Skeletal muscle satellite cell (primary cell): ENCODE data around the gene ITPR1.

ENCODE experiments used
- H3K27me3 ChIP-seq: 2 replicates; pipeline ENCODE4 v1.7.0; 2013; ENCODE audit warnings: low read length; ENCODE audit not compliant: control insufficient read depth, insufficient read depth
- H3K36me3 ChIP-seq: 2 replicates; pipeline ENCODE4 v1.7.0; 2013; ENCODE audit warnings: mild to moderate bottlenecking, control low read depth, low read length; ENCODE audit not compliant: insufficient read depth
- H3K4me1 ChIP-seq: 2 replicates; pipeline ENCODE4 v1.7.0; 2013; ENCODE audit warnings: low read length; ENCODE audit not compliant: control insufficient read depth, insufficient read depth
- H3K4me2 ChIP-seq: 2 replicates; pipeline ENCODE4 v1.7.0; 2013; ENCODE audit warnings: mild to moderate bottlenecking, low read length
- H3K4me3 ChIP-seq: 2 replicates; pipeline ENCODE4 v1.7.0; 2013; ENCODE audit warnings: low read length
- H3K9ac ChIP-seq: 2 replicates; pipeline ENCODE4 v1.7.0; 2013; ENCODE audit warnings: mild to moderate bottlenecking, low read depth, low read length, moderate library complexity
- H3K9me3 ChIP-seq: replicated peaks from 2 replicates; pipeline ENCODE4 v1.7.0; 2013; ENCODE audit warnings: mild to moderate bottlenecking, control low read depth, low read length

Gene ITPR1

DNA sequence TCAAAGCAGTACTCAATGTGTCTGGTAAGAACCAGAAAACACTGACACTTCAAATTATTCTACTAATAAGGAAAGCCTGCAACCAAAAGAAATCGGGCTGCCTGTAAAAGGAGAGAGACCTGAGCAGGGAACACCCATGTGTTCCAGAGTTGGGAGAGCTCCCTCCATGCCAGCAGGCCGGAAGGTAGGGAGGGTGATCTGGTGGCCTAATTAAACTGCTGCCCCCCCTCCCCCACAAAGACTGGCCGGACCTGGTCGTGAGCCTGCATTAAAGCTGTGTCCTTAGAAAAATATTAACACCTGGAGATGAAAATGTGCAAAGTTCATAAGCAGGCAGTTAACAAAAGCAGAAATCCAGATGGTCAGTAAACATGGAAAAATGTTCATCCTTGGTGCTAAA lies 315.5 kb downstream of the ITPR1 start:
- Histone ChIP-seq H3K36me3 (no peaks in the 10 kb centered on the region), H3K4me3 (no peak overlapping the region), H3K9ac (no peak overlapping the region), H3K27me3 (no peaks in the 10 kb centered on the region), H3K9me3 (no peaks in the 10 kb centered on the region), H3K4me2 (no peak overlapping the region), H3K4me1 (peaks cover 17% of the 10 kb centered on the region)

DNA sequence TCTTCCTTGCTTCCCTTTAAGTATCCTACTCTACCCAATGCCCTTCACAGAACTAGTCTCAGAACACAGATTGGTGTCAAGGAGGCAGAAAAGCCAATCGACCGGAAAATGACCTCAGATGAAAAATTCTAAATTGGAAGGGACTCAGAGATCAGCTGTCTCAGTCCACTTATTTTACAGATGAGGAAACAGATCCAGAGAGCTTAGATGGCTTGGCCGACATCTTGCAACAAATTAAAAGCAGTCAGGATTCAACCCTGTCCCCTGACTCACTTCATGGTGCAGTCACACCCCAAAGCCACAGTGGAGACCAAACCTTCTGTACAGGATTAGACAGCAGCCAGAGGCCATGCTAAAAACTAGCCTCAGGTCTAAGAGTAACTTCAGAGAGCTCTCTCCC lies 316.8 kb downstream of the ITPR1 start:
- H3K36me3 ChIP-seq, result no peaks in the 10 kb centered on the region
- H3K4me1 ChIP-seq, result peaks cover 17% of the 10 kb centered on the region
- H3K9ac ChIP-seq, result no peak overlapping the region
- no peaks in the 10 kb centered on the region for H3K9me3 ChIP-seq
- H3K4me3 ChIP-seq, result no peak overlapping the region
- no peaks in the 10 kb centered on the region for H3K27me3 ChIP-seq
- no peak overlapping the region for H3K4me2 ChIP-seq

DNA sequence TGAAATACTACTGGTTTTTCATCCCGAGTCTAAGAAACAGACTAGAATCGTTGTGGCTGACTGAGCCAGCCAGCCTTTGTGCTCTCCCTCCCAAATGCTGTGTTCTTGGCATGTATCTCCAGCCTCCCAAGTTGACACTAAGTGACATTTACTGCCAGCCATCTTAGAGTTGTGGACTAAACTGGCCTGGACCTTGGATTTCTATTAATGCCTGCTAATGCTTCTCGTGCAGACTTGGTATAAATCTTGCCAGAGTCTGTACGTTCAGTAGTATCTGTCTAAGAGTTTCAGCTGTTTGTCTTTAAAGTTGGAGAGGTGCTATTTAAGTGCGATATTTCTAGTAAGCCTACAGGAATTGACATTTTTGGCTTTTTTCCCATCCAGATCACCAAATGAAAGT lies 319.4 kb downstream of the ITPR1 start:
- H3K4me1 ChIP-seq, result peaks cover 5% of the 10 kb centered on the region
- H3K4me3 ChIP-seq, result no peak overlapping the region
- no peak overlapping the region for H3K4me2 ChIP-seq
- no peak overlapping the region for H3K9ac ChIP-seq
- H3K36me3 ChIP-seq, result no peaks in the 10 kb centered on the region
- no peaks in the 10 kb centered on the region for H3K27me3 ChIP-seq
- H3K9me3 ChIP-seq, result peaks cover 5% of the 10 kb centered on the region

DNA sequence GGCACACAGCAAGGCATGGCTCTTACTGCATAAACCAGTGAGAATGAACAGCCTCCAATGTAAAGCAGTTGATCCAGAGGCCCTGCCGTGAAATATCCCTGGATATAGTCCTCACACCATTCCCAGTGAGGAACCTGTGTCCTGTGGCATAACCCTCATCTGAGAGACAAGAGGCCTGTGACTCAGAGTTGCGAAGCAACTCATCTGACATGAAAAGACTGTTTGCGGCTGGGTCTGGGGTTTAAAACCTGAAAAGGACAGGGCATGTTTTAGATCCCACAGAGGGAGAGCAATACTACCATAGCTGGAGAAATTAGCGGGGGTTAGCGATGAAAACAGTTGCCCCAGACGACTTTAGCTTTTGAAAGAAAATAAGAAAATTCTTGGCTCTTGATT lies 320.8 kb downstream of the ITPR1 start:
- no peak overlapping the region for H3K9ac ChIP-seq
- peaks cover 6% of the 10 kb centered on the region for H3K4me1 ChIP-seq
- peaks cover 5% of the 10 kb centered on the region for H3K9me3 ChIP-seq
- no peak overlapping the region for H3K4me3 ChIP-seq
- H3K4me2 ChIP-seq, result no peak overlapping the region
- no peaks in the 10 kb centered on the region for H3K36me3 ChIP-seq
- no peaks in the 10 kb centered on the region for H3K27me3 ChIP-seq

DNA sequence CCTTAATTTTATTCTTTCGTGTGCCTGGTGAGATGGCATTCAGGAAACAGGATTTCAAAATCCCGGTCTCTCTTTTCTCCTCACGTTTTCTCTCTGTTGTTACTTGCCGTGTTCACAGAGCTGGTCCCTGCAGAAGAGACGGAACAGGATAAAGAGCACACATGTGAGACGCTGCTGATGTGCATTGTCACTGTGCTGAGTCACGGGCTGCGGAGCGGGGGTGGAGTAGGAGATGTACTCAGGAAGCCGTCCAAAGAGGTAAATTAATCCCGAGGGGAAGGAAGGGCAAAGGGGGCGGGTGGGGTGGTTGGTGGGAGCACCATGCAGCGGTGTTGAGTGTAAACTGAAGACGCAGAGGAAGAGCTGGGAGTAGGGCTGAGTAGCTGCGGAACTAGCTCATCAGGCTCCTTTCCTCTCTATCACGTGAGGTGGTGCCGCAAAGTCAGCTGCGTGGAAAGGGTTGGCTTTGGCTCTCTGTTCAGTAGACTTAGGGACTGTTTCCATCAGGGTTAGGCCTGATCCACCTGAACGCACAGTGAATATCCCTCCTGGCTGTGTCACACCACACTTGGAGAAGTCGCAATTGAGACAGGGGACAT lies 321.3 kb downstream of the ITPR1 start:
- Histone ChIP-seq H3K36me3 (no peaks in the 10 kb centered on the region), H3K4me2 (no peak overlapping the region), H3K27me3 (no peaks in the 10 kb centered on the region), H3K9ac (no peak overlapping the region), H3K4me1 (peaks cover 11% of the 10 kb centered on the region), H3K9me3 (peaks cover 5% of the 10 kb centered on the region), H3K4me3 (no peak overlapping the region)

DNA sequence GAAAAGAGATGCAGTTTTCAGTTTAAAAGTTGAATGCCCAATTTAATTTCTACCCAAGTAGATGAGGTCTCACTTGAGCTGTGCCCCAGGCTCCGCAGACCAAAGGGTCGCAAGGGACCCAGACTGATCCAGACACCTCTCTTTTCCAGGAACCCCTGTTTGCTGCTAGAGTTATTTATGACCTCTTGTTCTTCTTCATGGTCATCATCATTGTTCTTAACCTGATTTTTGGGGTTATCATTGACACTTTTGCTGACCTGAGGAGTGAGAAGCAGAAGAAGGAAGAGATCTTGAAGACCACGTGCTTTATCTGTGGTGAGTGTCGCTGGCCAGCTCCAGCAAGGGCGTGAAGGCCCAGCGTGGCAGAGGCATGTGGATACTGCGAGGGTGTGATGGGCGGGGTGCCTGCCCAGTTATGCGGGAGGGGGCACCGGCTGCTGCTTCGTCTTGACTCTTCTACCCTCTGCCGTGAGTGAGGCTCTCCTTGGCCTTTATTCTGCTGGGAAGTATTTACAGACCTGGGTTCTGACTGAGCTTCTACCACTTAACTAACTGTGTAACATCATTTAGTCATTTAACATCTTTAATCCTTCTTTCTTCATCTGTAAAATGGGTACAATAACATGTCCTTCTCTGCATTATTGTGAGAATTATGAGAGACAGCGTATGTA lies 321.9 kb downstream of the ITPR1 start:
- Histone ChIP-seq H3K9me3 (peaks cover 5% of the 10 kb centered on the region), H3K4me1 (peaks cover 14% of the 10 kb centered on the region), H3K27me3 (no peaks in the 10 kb centered on the region), H3K9ac (no peak overlapping the region), H3K36me3 (no peaks in the 10 kb centered on the region), H3K4me3 (no peak overlapping the region), H3K4me2 (no peak overlapping the region)

DNA sequence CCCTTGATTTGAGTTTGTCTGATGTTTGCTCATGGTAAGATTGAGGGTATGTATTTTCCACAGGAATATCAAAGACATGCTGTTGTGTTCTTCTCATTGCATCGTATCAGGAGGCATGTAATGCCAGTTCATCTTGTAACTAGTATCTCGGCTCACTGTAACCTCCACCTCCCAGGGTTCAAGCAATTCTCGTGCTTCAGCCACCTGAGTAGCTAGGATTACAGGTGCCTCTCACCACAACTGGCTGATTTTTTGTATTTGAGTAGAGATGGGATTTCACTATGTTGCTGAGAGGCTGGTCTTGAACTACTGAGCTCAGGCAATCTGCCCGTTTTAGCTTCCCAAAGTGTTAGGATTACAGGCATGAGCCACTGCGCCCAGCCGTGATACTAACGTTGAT lies 323.2 kb downstream of the ITPR1 start:
- Histone ChIP-seq H3K4me2 (no peak overlapping the region), H3K9me3 (peaks cover 5% of the 10 kb centered on the region), H3K36me3 (no peaks in the 10 kb centered on the region), H3K4me3 (no peak overlapping the region), H3K4me1 (peaks cover 14% of the 10 kb centered on the region), H3K27me3 (no peaks in the 10 kb centered on the region), H3K9ac (no peak overlapping the region)

DNA sequence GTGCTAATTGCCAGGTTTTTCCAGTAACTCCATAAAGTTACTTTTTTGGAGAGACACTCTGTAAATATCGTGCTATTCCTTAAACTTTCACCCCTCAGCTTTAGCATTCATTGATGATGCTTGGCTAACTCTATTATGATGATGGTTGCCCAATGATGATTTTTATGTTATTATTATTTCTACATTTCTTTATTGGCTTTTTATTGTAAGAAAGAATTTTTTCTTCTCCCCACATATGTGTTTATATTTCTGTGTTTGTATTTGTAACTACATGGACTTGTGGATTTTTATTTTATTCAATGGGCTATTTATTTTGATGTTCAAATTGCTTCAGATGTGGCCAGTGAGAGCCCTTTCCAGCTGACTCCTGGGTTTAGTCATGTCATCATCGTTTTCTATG lies 323.6 kb downstream of the ITPR1 start:
- Histone ChIP-seq H3K4me3 (no peak overlapping the region), H3K4me1 (peaks cover 14% of the 10 kb centered on the region), H3K27me3 (no peaks in the 10 kb centered on the region), H3K9me3 (peaks cover 5% of the 10 kb centered on the region), H3K4me2 (no peak overlapping the region), H3K9ac (no peak overlapping the region), H3K36me3 (no peaks in the 10 kb centered on the region)

DNA sequence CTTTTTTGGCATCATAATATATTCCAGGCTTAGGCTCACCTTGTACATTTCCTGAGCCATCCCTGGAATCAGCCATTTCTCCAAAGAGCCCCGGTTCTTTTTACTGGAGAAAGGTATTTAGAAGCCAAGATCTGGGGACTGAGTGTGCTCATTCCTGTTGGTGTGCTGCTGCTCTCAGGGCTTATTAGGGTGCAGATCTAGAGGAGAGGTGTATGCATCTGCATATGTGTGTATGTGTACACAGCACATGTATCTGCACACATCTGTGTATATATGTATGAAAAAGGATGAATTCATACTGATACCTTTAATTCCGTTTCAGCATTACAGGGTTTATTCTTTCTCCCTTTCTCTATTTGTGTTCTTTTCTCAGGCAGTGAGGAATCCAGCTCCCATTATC lies 324.0 kb downstream of the ITPR1 start:
- Histone ChIP-seq H3K9me3 (peaks cover 5% of the 10 kb centered on the region), H3K27me3 (no peaks in the 10 kb centered on the region), H3K4me3 (no peak overlapping the region), H3K4me2 (no peak overlapping the region), H3K9ac (no peak overlapping the region), H3K36me3 (no peaks in the 10 kb centered on the region), H3K4me1 (peaks cover 14% of the 10 kb centered on the region)

DNA sequence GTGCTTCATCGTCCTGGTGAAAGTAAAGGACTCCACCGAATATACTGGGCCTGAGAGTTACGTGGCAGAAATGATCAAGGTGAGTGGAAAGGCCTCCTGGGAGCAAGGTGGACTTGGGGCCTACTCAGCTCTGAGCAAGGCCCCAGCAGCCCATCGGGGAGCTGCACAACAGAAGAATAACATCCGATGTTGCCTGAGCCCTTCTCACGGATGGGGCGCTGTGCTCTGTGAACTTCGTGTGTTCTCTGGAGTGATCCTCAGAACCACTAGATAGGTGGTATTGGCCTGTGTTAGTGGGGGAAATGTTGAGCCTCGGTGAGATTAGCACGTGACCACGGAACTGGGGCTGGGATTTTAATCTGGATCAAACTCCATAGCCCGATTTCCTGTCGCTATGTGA lies 325.0 kb downstream of the ITPR1 start:
- Histone ChIP-seq H3K4me2 (no peak overlapping the region), H3K4me3 (no peak overlapping the region), H3K27me3 (no peaks in the 10 kb centered on the region), H3K36me3 (no peaks in the 10 kb centered on the region), H3K9me3 (peaks cover 5% of the 10 kb centered on the region), H3K9ac (no peak overlapping the region), H3K4me1 (peaks cover 14% of the 10 kb centered on the region)

DNA sequence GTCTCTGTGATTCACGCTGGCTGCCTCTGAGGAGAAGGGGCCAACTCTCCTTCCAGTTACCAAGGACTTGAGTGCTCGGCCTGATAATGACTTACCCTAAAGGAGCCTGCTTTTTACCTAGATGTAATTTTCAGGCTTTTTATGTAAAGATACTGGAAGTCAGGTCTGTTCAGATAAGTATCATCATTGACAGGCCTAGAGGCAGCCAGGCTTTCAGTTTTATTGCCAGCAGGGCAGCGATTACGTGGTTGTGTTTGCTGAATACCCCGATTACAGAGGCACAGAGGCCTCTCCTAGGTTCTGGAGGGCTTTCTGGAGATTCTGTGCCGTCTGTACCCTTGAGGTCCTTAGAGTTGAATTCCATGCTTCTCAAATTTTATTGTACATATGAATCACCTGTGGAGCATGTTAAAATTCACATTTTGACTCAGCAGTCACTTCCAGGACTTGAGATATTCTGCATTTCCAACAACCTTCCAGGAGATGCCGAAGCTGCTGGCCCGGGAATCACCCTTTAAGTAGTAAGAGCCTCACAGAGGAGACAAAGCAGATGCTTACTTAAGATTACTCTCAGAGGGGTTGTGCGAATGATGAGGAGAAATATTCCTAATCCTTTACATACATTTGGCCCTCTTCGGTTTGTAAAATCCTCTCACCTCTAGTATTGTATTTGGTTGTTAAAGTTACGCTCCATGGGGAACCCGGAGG lies 326.0 kb downstream of the ITPR1 start:
- peak overlapping the region; percentile 26 for H3K4me2 ChIP-seq
- no peaks in the 10 kb centered on the region for H3K36me3 ChIP-seq
- peaks cover 14% of the 10 kb centered on the region for H3K4me1 ChIP-seq

DNA sequence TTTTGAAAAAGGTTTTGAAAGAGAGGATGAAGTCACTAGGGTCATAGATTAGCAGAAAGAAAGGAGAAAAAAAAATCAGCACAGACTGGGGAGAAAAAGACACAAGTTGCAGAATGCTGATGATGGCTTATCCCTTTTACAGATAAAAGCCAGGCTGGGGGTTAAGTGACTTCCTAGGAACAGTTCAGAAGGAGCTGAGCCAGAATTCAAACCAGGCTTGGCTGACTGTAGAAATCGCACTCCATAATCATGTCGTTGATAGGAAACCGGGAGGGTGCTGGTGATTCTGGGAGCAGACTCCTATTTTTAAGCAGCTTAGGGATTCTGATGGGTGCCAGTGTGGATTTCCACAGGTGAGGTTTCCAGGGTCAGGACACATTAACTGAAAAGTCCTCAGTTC lies 326.6 kb downstream of the ITPR1 start:
- Histone ChIP-seq H3K27me3 (no peaks in the 10 kb centered on the region), H3K4me3 (no peak overlapping the region), H3K4me1 (peaks cover 20% of the 10 kb centered on the region), H3K9me3 (peaks cover 5% of the 10 kb centered on the region), H3K4me2 (no peak overlapping the region), H3K36me3 (no peaks in the 10 kb centered on the region), H3K9ac (no peak overlapping the region)

More for the DNA sequence above, 326.0 kb downstream of the ITPR1 start:
- Histone ChIP-seq H3K4me3 (no peak overlapping the region), H3K9ac (peak overlapping the region; percentile 49), H3K27me3 (no peaks in the 10 kb centered on the region), H3K9me3 (peaks cover 5% of the 10 kb centered on the region)
